Esophagus squamous epithelium (tissue), 4 donors: ENCODE measurements around the gene ZC3HAV1L.

Experiments
- CTCF ChIP-seq, 6 experiments: fragments of 450-650 bp in 4 of 6; fragments of 200-600 bp in 2 of 6; sonication (generic) in 2 of 6; IDR thresholded peaks; one replicate each; pipeline ENCODE4 v1.5.1; 2016 to 2019; ENCODE audit warnings: antibody characterized with exemption in 6 of 6, mild to moderate bottlenecking in 4 of 6, moderate library complexity in 4 of 6
- POLR2A ChIP-seq, 4 donors: fragments of 450-650 bp; IDR thresholded peaks; one replicate each; pipeline ENCODE4 v1.6.1; 2017; ENCODE audit warnings: antibody characterized with exemption in 4 of 4, mild to moderate bottlenecking in 4 of 4, moderate library complexity in 3 of 4

DNA sequence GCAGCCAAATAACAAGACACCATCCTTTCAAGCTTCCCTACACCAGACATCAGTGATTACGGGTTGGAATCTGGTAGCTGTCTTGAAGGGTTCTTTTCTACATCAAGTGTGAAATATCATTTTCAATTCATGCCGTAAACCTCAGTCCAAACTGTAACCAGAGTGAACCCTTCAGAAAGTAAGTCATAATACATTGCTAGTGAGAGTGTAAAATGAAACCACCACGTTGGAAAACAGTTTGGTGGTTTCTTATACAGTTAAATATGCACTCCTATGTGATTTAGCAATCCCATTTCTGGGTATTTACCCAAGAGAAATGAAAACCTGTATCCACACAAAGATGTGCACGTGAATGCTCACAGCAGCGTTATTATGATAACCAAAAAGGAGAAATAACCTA lies 25.6 kb upstream of the ZC3HAV1L start:
- TF ChIP-seq CTCF (IDR thresholded peaks at IDR 0.05) (no peak), POLR2A (IDR thresholded peaks at IDR 0.05) (no peak)
